G401.6 (cell line): ENCODE measurements around the gene C2CD4D.
A peak's percentile ranks its signal among the peaks of the same experiment; 100 is the strongest.
"Not testable (repeated sequence)": the region's sequence is repeated elsewhere in the genome, so short reads cannot be mapped to it uniquely, and the experiment has no call there.

Source experiments
- FAIRE-seq: peaks from 2 replicates; lab custom pipeline; 2012; peaks lifted over from hg19 to GRCh38; lab: Jason Lieb, UNC

Gene C2CD4D

DNA sequence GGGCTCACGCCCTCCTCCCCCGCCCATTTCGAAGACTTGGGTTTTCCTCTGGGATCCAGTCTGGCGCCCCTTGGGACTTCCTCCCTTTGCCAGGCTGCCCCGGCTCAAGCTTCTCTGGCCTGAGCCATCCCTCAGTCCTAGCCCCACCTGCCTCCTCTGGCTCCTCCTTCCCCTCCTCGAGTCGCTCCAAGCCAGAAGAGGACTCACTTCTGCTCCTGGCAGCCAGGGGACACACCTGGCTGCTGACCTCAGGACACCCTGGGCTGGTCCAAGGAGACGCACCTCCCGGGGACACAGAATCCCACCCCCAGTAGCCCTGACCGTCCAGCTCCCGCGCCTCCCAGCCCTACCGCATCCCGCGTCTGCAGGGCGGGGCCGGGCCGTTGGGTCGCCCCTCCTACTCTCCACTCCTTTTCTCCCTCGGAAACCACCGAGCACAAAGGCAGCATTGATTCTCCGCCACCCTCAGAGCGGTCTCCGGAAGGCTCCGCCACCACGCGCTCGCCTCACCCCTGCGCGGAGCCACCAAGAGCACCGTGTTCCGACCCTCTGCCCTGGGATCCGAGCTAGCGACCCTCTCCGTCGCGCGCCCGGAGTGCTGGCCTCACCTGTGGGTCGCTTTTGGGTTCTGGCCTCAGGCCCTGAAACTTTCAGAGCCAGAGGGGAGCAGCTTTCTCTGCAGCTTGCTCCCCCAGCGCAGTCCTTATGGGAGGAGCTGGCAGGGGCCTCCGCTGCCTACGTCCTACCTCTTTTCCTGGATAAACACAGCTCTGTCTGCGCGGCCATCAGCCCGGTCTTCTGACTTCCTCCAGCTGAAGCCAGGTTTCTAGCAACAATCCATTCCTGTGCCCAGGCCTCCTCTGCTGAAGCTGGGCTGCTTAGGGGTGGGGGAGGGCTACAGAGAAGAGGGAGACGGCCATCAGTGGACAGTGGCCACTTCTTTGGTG is at the start of gene C2CD4D:
Gene C2CD4D (minus strand): TSS at position 364 of the 947 bp plus-strand sequence. CDS start 831 bp downstream, outside the sequence.
- FAIRE-seq = no peak

DNA sequence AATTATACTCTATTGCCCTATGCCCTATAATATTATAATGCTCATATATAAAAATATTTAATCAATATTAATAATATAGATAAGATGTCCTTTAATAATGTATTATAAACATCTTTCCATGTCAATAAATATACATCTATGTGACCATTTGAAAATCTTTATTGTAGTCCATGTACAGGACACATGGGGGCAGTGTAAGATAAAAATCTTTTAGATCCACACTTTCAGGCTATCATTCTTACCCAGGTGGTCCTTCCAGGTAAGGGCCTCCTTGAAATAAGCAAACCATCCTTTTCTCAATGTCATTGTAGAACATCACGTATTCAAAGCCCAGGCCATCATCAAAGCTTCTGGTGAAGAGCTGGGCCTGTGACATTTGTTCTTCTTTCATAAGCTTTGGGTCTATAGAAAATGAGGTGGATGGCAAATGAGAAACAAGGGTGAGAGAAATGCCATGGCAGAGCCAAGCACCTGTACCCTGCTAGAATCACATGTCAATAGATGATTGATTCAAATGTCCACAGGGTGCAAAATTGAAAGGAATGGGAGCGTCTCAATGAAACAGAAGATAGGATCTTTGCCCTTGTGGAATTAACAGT is 49.5 kb upstream of the C2CD4D start:
- FAIRE-seq = peak; percentile 6

DNA sequence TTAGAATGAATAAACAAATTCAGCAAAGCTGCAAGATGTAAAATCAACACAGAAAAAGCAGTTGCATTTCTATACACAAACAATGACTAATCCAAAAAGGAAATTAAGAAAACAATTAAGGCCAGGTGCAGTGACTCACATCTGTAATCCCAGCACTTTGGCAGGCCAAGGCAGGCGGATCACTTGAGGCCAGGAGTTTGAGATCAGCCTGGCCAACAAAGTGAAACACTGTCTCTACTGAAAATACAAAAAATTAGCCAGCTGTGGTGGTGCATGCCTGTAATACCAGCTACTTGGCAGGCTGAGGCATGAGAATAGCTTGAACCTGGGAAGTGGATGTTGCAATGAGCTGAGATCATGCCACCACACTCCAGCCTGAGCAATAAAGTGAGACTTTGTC is 47.4 kb upstream of the C2CD4D start:
- FAIRE-seq = no peak

DNA sequence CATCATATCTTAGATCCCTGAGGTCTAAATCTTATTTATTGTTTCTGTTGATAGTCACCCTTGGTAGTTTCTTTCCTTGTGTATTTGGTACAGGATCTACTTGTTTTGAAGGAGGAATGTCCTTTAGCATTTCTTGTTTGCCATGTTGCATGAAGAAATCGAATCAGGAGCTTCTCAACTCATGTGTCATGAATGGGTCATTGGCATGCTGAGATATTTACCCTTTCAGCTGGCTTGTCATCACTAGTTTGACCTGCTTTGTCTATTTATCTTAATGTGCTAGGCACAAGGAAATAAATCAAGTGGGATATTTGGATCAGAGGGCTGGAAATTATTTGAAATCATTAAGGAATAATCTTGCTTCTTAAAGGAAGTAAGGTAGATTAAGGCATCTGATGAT is 45.9 kb upstream of the C2CD4D start:
- no peak for FAIRE-seq

DNA sequence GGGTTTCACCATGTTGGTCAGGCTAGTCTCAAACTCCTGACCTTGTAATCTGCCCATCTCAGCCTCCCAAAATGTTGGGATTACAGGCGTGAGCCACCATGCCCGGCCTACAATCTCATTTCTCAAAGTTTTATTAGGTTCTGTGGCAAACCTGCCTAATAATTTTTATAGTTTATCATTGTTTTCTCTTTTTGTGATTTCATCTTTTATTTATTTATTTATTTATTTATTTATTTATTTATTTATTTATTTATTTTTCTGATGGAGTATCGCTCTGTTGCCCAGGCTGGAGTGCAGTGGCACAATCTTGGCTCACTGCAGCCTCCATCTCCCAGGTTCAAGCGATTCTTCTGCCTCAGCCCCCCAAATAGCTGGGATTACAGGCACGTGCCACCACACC is 45.3 kb upstream of the C2CD4D start:
- not testable (repeated sequence) for FAIRE-seq

DNA sequence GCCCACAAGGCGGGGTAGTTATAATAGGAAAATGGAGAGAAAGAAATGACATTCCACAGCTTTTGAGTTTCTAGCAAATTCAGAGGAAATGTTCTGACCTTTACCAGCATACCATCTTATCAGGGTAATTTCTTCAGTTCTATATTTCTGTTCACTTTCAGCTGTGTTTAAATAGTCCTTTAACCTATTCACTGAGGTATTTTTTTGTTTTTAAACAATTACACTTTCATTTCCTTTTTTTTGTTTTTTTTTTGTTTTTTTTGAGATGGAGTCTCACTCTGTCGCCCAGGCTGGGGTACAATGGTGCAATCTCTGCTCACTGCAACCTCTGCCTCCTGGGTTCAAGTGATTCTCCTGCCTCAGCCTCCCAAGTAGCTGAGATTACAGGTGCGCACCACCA is 44.8 kb upstream of the C2CD4D start:
- FAIRE-seq = not testable (repeated sequence)

DNA sequence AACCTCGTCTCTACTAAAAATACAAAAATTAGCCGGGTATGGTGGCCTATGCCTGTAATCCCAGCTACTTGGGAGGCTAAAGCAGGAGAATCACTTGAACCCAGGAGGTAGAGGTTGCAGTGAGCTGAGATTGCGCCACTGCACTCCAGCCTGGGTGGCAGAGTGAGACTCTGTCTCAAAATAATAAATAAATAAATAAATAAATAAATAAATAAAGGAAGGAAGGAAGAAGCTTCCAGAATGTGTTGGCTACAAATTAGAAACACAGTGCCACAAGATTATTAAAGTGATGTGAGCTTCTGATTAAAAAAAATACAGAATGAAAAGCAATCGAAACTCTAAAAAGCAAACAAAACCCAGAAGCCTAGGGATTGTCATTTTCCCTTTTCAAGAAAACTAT is 44.3 kb upstream of the C2CD4D start:
- not testable (repeated sequence) for FAIRE-seq

DNA sequence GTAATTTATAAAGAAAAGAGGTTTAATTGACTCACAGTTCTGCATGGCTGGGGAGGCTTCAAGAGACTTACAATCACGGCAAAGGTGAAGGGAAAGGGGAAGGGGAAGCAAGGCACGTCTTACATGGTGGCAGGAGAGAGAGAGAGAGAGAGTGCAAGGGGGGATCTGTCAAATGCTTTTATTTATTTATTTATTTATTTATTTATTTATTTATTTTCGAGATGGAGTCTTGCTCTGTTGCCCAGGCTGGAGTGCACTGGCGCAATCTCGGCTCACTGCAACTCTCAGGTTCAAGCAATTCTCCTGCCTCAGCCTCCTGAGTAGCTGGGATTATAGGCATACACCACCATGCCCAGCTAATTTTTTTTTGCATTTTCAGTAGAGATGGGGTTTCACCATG is 43.3 kb upstream of the C2CD4D start:
- not testable (repeated sequence) for FAIRE-seq

DNA sequence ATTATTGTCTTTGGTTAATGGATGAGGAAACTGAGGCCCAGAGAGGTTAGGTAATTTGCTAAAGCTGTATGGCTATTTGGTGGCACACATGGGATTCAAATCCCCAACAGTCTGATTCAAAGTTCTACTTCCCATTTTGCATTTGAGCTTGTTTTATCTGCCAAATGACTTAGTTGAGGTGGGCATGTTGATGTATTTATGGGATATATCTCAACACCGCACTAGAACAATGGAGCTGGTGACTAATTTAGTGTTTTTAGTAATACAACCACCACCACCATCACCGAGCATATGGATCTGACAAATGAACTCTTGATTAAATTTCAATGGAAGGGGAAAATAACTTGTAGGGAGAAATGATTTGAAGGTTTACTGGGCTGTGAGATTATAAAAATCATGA is 42.8 kb upstream of the C2CD4D start:
- FAIRE-seq = no peak

DNA sequence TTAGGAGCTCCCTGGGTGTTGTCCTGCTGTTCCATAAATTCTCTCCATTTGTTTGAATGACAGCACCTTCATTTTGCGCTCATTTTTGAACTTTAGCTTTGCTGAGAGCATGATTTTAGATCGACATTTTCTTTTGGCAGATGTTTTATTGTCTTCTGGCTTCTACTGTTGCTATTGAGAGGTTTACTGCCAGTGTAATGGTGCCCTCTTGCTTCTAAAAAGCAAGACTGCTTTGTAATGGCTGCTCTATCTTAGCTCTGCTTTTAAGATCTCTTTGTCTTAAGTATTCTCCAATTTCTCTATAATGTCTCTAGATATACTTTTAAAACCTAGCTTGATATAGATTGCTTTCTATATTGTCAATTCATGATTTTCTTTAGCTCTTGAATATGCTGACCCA is 41.9 kb upstream of the C2CD4D start:
- no peak for FAIRE-seq

DNA sequence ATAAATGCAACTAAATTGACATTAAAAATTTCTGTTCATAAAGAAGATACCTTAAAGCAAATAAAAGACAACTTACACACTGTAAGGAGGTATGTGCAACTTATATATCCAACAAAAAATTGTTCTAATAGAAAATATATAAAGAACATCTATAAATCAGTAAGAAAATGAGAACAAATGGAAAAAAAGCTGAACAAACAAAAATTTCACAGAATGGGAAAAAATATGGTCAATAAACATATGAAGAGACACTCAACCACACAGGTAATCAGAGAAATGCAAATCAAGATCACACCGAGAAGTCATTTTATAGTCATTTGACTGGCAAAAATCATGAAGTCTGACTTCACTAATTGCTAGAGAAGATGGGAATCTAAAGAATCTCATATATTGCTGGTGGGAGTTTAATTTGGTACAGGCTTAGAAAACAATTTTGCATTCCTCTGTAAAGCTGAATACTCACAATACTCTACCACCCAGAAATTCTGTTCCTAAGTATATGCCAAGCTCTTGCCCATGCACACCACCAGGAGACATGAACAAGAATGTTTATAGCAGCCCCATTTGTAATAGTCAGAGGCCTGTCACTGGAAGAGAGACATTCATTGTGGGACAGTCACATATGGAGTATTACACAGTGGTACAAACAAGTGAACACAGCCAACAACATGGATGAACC is 35.9 kb upstream of the C2CD4D start:
- no peak for FAIRE-seq

DNA sequence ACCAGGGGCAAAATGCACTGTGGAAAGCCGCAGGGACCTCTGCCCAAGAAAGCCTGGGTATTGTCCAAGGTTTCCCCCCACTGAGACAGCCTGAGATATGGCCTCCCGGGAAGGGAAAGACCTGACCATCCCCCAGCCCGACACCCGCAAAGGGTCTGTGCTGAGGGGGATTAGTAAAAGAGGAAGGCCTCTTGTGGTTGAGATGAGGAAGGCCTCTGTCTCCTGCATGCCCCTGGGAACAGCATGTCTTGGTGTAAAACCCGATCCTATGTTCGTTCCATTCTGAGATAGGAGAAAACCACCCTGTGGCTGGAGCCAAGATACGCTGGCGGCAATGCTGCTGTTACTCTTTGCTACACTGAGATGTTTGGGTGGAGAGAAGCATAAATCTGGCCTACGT is 33.2 kb upstream of the C2CD4D start:
- FAIRE-seq = not testable (repeated sequence)

DNA sequence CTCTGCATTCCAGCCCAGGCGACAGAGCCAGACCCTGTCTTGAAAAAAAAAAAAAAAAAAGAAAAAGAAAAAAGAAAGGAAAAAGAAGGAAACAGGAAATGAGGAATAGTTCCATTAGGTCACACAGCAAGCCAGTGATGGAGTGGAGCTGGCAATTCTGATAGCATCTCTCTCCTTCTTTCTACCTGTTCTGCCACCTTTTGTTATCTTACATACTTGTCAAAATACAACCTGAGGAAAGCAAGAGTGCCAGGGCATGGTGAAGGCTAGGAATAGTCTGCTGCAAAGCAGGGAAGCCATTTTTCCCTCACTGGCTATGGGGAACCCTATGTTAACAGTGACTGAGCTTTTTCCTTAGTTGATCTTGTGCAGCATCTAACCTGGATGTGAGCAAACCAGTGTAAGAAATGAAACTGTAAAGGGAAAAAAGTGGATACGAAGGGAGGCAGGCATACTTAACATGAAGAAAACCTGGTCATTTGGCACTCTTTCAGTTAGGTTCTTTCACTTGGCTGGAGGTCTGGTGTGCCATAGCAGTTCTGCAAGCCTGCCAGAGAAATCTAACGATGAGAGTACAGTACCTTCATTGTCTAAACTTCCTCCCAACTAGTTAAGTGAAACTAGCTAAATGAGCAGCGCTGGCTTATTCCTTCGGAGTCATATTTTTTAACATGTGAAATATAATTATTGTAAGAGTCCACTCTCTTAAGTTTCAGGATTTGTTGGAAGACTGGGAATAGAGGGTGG is 31.8 kb upstream of the C2CD4D start:
- FAIRE-seq = no peak

DNA sequence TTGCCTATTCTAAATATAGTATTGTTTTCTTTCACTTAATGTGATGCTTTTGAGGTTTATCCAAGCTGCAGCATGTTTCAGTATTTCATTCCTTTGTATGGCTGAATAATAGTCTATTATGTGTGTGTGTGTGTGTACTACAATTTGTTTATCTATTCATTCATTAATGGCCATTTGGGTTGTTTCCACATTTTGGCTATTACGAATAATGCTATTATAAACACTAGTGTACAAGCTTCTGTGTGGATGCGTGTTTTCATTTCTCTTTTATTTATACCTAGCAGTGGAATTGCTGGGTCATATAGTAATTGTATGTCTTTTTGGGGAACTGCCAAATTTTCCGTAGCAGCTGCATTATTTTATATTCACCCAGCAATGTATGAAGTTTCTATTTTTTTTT is 28.9 kb upstream of the C2CD4D start:
- FAIRE-seq = no peak

DNA sequence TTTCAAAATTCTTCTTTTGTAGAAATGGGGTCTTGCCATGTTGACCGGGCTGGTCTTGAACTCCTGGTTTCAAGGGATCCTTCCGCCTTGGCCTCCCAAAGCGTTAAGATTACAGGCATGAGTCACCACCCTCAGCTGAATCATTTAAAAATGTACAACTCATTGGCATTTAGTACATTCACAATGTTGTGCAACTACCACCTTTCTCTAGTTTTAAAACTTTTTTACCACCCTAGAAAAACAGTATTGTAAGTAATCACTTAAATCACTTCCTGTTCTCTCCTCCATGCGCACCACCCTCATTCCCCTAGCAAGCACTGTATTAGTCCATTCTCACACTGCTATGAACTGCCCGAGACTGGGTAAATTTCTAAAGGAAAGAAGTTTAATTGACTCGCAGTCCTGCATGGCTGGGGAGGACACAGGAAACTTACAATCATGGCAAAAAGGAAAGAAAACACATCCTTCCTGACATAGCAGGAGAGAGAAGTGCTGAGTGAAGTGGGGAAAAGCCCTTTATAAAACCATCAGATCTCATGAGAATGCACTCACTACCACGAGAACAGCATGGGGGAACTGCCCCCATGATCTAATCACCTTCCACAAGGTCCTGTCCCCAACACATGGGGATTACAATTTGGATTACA is 28.3 kb upstream of the C2CD4D start:
- FAIRE-seq = no peak

DNA sequence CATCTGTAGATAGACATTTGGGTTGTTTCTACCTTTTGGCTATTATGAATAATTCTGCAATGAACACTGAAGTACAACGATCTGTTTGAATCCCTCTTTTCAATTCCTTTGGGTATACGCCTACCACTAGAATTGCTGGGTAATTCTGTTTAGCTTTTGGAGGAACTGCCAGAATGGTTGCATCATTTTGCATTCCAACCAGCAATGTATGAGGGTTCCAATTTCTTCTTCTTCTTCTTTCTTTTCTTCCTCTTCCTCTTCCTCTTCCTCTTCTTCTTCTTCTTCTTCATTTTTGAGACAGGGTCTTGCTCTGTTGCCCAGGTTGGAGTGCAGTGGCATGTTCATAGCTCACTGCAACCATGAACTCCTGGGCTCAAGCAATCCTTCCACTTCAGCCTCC is 27.7 kb upstream of the C2CD4D start:
- FAIRE-seq = no peak

DNA sequence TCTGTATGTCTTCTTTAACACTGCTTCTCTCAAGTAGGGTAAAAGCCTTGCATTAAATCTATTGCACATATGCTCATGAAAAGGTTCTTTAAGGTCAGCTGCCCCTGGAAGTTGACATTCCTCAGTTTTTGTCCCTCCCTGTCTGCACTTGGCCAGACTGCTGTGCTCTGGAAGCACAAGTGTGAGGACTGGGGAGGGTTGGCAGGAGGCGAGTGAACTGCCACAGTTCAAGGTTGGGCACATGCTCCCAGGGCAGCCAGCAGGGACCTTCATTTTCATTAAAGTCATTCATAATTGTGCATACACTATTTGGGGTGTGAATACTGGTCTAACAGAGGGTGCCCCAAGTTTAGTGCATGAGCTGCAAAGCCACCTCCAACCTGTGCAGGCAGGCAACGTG is 24.8 kb upstream of the C2CD4D start:
- FAIRE-seq = no peak

DNA sequence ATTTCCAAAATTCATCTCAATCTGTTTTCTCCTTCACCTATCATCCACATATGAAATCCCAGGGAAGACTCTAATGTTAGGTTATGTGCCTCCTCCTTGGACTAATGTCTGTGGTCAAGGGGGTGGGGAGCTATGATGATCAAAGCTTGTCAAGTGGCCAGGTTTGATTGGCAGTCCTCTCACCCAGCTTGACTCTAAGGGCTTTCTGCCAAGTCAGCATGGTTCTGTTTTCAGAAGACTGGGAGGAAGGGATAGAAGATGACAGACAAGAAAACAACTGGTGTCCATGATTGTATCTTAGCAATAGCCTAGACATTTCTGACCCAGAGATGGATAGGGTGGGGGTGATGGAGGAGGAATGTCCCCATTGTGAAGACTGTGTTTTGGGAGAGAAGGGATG is 23.0 kb upstream of the C2CD4D start:
- no peak for FAIRE-seq

DNA sequence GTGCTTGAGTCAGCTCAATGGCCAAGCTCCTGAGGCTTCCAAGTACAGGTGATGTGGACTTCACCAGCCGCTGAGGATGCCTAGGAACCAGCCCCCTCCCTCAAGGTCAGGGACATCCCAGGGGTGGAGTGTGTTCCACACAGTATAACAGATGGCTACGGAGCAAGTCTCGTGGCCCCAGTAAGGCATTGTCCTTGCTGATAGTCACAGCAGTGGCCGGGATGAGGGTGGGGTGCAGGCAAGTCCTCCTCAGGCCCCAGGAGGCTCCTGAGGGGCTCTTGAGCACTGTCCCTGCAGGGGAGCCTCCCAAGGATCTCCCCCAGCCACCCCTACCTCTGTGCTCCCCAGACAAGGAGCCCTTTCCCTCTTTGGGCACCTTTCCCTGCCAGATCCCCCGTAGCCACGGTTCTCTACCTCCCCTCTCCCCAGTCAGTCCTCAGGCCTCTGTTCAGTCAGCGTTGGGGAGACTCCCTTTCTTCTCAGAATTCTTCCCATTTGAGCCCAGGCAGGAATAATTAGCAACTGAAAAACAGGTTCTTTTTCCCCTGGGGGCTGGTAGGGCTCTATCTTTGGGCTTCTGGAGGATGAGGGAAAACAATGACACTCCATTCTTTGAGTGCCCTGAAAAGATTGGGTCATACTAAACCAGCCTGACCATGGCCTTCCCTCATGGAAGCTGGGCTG is 21.0 kb upstream of the C2CD4D start:
- FAIRE-seq = no peak

DNA sequence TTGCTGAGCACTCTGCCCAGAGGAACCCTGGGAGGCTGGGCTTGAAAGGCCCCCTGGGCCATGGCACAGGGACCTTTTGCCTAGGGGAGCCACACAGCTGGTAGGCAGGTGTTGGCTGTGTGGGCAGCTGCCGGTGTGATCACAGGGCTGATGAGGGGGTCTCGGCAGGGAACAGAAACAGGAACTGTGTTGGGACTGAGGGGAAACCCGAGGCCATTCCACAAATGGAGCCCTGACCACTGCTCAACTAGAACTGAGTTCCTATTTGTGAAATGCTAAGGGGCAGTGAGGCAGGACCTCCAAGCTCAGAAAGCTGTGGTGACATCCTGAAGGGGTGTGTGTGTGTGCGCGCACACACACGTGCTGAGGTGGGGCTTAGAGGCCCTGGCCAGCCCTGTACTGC is 20.3 kb upstream of the C2CD4D start:
- no peak for FAIRE-seq
